HG03066 (cell line): ENCODE measurements around the gene TNFRSF8.

ENCODE experiments used
- ATAC-seq: cut with Tn5 transposase; IDR thresholded peaks from one replicate; pipeline ENCODE4 v1.9.1; 2021; ENCODE audit warnings: low read depth; ENCODE audit not compliant: unreplicated experiment

Gene TNFRSF8

GRCh38 chr1:12140016-12140415, 76.9 kb downstream of the TNFRSF8 start:
- no peak for ATAC-seq

- ATAC-seq, result no peak
These were observed 77.5 kb downstream of the TNFRSF8 start for GRCh38 chr1:12140515-12141162.

GRCh38 chr1:12141163-12141850, 78.2 kb downstream of the TNFRSF8 start:
- ATAC-seq, result no peak

- ATAC-seq, result no peak
These were observed 79.2 kb downstream of the TNFRSF8 start for GRCh38 chr1:12142141-12142823.

- no peak for ATAC-seq
These were observed 80.0 kb downstream of the TNFRSF8 start for GRCh38 chr1:12142891-12143630.

- no peak for ATAC-seq
These were observed 80.6 kb downstream of the TNFRSF8 start for GRCh38 chr1:12143631-12144155.

GRCh38 chr1:12144236-12144635, 81.1 kb downstream of the TNFRSF8 start:
- no peak for ATAC-seq

GRCh38 chr1:12144969-12145368, 81.9 kb downstream of the TNFRSF8 start:
- no peak for ATAC-seq

- ATAC-seq, result no peak
These were observed 82.7 kb downstream of the TNFRSF8 start for GRCh38 chr1:12145616-12146342.

- no peak for ATAC-seq
These were observed 83.4 kb downstream of the TNFRSF8 start for GRCh38 chr1:12146343-12147112.

- ATAC-seq, result no peak
These were observed 84.1 kb downstream of the TNFRSF8 start for GRCh38 chr1:12147201-12147701.

GRCh38 chr1:12148160-12148957, 85.3 kb downstream of the TNFRSF8 start:
- ATAC-seq, result no peak

GRCh38 chr1:12148958-12149790, 86.1 kb downstream of the TNFRSF8 start:
- ATAC-seq, result no peak

- no peak for ATAC-seq
These were observed 86.7 kb downstream of the TNFRSF8 start for GRCh38 chr1:12149791-12150175.

GRCh38 chr1:12150456-12151200, 87.5 kb downstream of the TNFRSF8 start:
- ATAC-seq, result no peak

GRCh38 chr1:12151465-12151864, 88.4 kb downstream of the TNFRSF8 start:
- no peak for ATAC-seq
